ENCODE data around the gene BAIAP2. TPM values are rescaled to one million over a fixed set of nuclear protein-coding genes. Genes with fewer than 3 reads are reported as not detected.

The BAIAP2 gene
- total RNA-seq, 1 experiment from 2014 or later: 57.7 TPM

DNA sequence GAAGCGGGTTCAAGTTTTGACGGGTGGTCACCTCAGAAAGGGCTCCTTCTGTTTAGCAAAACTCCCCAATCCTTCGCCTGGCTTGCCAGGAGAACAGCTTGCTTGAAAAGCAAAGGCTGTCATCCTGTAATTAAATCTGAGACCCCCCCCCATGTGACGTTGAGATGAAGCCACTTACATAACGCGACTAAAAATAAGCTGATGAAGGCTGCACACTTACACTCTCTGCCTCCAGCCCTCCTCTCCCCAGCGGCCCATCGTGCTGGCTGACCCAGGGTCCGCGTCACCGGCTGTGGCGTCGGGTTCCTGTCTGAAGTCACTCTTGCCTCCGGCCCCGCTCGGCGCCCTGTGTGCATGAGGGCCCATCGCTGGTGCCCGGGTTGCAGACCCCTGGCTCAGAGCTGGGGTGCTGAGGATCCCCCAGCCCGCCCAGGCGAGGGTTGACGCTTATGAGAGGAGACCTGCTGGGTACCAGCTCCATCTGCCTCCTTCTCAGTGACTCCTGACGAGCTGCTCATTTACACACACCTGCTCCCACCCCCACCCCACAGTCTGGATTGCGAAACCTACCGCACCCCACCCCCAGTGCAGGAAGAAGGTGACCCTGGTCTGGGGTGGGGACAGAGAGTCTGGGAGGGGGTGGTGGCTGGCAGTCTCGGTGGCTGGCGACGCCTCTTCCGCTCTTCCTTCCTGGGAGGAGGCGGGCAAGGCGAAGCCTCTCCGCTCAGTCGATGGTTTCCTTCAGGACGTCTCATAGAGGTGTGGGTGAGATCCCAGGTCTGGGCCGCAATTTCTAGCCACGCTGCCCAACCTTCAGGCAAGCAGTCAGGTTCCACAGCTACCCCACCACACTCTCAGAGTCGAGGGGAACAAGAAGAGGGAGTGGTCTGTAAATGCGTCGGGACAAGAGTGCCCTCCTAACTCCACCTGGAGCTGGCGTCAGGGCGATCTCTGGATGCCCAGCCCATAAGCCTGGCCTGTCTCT lies 3.1 kb upstream of the BAIAP2 start:
- intact Hi-C loops (cut with micrococcal nuclease; ENCODE audit: unreplicated experiment): no loop called here
- TF ChIP-seq, protein P1, sequence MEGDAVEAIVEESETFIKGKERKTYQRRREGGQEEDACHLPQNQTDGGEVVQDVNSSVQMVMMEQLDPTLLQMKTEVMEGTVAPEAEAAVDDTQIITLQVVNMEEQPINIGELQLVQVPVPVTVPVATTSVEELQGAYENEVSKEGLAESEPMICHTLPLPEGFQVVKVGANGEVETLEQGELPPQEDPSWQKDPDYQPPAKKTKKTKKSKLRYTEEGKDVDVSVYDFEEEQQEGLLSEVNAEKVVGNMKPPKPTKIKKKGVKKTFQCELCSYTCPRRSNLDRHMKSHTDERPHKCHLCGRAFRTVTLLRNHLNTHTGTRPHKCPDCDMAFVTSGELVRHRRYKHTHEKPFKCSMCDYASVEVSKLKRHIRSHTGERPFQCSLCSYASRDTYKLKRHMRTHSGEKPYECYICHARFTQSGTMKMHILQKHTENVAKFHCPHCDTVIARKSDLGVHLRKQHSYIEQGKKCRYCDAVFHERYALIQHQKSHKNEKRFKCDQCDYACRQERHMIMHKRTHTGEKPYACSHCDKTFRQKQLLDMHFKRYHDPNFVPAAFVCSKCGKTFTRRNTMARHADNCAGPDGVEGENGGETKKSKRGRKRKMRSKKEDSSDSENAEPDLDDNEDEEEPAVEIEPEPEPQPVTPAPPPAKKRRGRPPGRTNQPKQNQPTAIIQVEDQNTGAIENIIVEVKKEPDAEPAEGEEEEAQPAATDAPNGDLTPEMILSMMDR (IDR thresholded peaks at IDR 0.05; ENCODE audit: insufficient read depth in 1 of 2, low read depth in 1 of 2, low read length in 1 of 2, severe bottlenecking in 1 of 2, unreplicated experiment in 1 of 2): no peak
- Mint-ChIP-seq H3K27me3 (ENCODE audit: insufficient read depth, unreplicated experiment) (no peaks in the 10 kb centered on the region), H3K9me3 (ENCODE audit: unreplicated experiment) (peaks cover 5% of the 10 kb centered on the region), H3K4me3 (ENCODE audit: unreplicated experiment) (peak overlapping the region; percentile 79), H3K27ac (ENCODE audit: unreplicated experiment) (no peak overlapping the region), H3K36me3 (ENCODE audit: insufficient read depth, unreplicated experiment) (peaks cover 31% of the 10 kb centered on the region), H3K4me1 (ENCODE audit: low read depth, unreplicated experiment) (peaks cover 26% of the 10 kb centered on the region)
- CTCF ChIA-PET: interaction anchor here (0.5 to 1.6 kb wide), 2 partner anchors 11 to 45 kb away, joined by 3 to 4 read pairs; no protein-coding TSS in a partner anchor
- H3K4me1 ChIP-seq: peaks cover 12% of the 10 kb centered on the region
- POLR2A ChIA-PET: no interaction called here
- H3K27me3 ChIP-seq (replicated peaks; ENCODE audit: control insufficient read depth, insufficient read depth, low read length): no peaks in the 10 kb centered on the region
- H3K36me3 ChIP-seq (ENCODE audit: control insufficient read depth, insufficient read depth, low read length): no peaks in the 10 kb centered on the region
- no peak overlapping the region for H3K4me3 ChIP-seq (ENCODE audit: low read depth, low read length)
- no peaks in the 10 kb centered on the region for H3K9me3 ChIP-seq
- DNase-seq: no peak
- BruUV-seq (replicated peaks): no TSS peak

DNA sequence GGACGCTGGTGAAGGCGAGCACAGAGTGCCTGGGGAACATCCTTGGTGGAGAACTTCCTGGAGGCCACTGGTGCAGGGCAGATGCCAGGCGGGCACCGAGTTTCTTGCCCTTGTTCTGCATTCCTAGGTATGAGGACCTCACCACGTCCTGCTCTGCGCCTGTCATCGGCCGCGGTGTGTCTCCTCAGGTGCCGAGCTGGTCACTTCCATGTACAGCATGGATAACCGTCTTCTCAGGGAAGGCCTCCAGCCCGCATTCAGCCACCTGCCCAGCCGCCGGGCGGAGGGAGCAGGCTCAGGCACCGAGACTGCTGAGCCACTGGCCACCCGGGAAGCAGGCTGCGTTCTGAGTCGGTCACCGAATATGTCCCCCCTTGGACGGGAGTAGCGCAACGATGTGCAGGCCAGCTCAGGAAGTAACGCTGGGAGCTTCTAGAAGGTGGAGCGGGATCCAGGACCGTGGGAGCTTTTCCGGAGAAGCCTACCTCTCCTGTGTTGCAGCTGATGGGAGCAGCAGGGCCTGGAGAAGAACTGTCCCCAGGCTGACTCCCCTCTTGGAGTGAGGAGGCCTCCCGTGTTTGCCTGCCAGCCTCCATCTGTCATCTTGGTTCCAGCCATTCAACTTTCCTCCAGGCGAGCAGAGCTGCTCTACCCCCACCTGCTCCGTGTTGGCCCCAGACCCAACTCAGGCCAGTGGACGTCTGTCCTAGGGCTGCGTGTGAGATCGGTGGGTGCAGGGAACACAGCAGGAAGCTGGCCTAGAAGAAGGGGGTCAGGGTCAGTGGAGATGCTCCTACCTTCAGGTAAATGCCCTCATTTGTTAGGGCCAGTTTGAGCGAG lies 2.1 kb upstream of the BAIAP2 start:
- Mint-ChIP-seq H3K4me3 (ENCODE audit: unreplicated experiment) (peak overlapping the region; percentile 79), H3K36me3 (ENCODE audit: insufficient read depth, unreplicated experiment) (peaks cover 41% of the 10 kb centered on the region), H3K4me1 (ENCODE audit: low read depth, unreplicated experiment) (peaks cover 36% of the 10 kb centered on the region), H3K27me3 (ENCODE audit: insufficient read depth, unreplicated experiment) (no peaks in the 10 kb centered on the region), H3K9me3 (ENCODE audit: unreplicated experiment) (no peaks in the 10 kb centered on the region), H3K27ac (ENCODE audit: unreplicated experiment) (no peak overlapping the region)
- ChIA-PET CTCF (interaction anchor here (0.8 to 1.6 kb wide), 2 partner anchors 11 to 12 kb away, joined by 3 to 4 read pairs; no protein-coding TSS in a partner anchor), POLR2A (interaction anchor here (2.2 kb wide), 1 partner anchor 11 kb away, joined by 8 read pairs; no protein-coding TSS in a partner anchor)
- no peak overlapping the region for H3K4me3 ChIP-seq (ENCODE audit: low read depth, low read length)
- no peaks in the 10 kb centered on the region for H3K9me3 ChIP-seq
- H3K27me3 ChIP-seq (replicated peaks; ENCODE audit: control insufficient read depth, insufficient read depth, low read length): no peaks in the 10 kb centered on the region
- TF ChIP-seq, protein P1 (IDR thresholded peaks at IDR 0.05; ENCODE audit: insufficient read depth in 1 of 2, low read depth in 1 of 2, low read length in 1 of 2, severe bottlenecking in 1 of 2, unreplicated experiment in 1 of 2): no peak
- peaks cover 22% of the 10 kb centered on the region for H3K4me1 ChIP-seq
- DNase-seq: no peak
- BruUV-seq (replicated peaks): no TSS peak
- no peaks in the 10 kb centered on the region for H3K36me3 ChIP-seq (ENCODE audit: control insufficient read depth, insufficient read depth, low read length)
- intact Hi-C loops (cut with micrococcal nuclease; ENCODE audit: unreplicated experiment): no loop called here

Measured in Caco-2 (cell line).